Measurements from ENCODE around the gene TIGD2. TPM values are rescaled to one million over a fixed set of nuclear protein-coding genes. Genes with fewer than 3 reads are reported as not detected.

Gene TIGD2
- total RNA-seq, 5 donors from 2014 or later (not counting 1 experiment from before 2014, with no cell fraction given): 3.8 to 6.7 (median 5.2) TPM

- 70% methylated on average over 2 of the region's 2 CpGs for WGBS (ENCODE audit: insufficient coverage)
- ChIA-PET CTCF (interaction anchor here in 1 of 2 donors (0.7 to 1.5 kb wide), 2 partner anchors 9 to 1571 kb away, joined by 3 to 4 read pairs; no protein-coding TSS in a partner anchor), POLR2A (no interaction called here)
These were observed 41.6 kb downstream of the TIGD2 start for GRCh38 chr4:89152972-89153371.

DNA sequence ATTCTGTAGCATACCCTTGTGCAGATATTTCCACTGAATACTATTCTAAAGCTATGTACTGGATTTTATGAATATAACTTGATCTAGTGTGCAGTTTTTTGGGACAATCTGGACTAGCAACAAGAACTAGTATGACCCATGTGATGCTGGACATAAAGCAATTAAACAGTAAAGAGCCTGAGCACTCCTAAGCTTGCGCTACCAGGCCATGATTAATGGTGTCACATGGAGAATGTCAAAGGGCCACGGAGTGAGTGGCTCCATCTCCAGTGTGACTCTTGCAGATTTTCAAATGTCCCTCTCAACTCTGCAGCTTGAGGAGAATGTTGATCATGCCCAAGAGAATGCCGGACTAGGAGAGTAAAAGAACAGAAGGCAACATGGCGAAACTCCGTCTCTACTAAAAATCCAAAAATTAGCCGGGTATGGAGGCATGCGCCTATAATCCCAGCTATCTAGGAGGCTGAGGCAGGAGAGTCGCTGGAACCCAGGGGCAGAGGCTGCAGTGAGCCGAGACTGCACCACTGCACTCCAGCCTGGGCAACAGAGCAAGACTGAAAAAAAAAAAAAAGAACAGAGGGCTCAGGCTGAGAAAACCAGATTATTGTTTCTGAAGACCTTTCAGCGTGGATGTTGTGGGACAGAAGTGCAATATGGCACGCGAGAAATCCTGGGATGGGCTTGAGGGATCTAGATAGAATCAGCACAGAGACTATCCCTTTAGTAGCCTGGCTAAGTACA lies 45.0 kb downstream of the TIGD2 start:
- H3K36me3 ChIP-seq (ENCODE audit: control insufficient read depth in 2 of 2, extremely low read depth in 1 of 2, insufficient read depth in 1 of 2, low read length in 1 of 2): no peaks in the 10 kb centered on the region
- no peak overlapping the region for H3K27ac ChIP-seq (ENCODE audit: low read length)
- H3K4me1 Mint-ChIP-seq: peaks cover 0 to 2% (median 0%) of the 10 kb centered on the region in 3 donors
- H3K9me3 ChIP-seq: no peaks in the 10 kb centered on the region
- H3K27me3 Mint-ChIP-seq: peaks cover 0 to 2% of the 10 kb centered on the region in 2 donors
- ChIA-PET CTCF (interaction anchor here (0.6 to 1.2 kb wide), 3 partner anchors 8 to 886 kb away, joined by 3 read pairs; no protein-coding TSS in a partner anchor), POLR2A (interaction anchor here in 1 of 2 donors (0.6 kb wide), 1 partner anchor 619 kb away, joined by 4 read pairs; no protein-coding TSS in a partner anchor)
- H3K36me3 Mint-ChIP-seq: no peaks in the 10 kb centered on the region
- no peaks in the 10 kb centered on the region for H3K9me3 Mint-ChIP-seq
- H3K27ac Mint-ChIP-seq: no peak overlapping the region
- ATAC-seq (replicated peaks in 1 of 4) (no peak), DNase-seq (no peak)
- no peaks in the 10 kb centered on the region for H3K4me1 ChIP-seq (ENCODE audit: control insufficient read depth in 1 of 2, extremely low read depth in 1 of 2, insufficient read depth in 2 of 2, low read length in 2 of 2)
- peaks cover 0 to 3% of the 10 kb centered on the region in 2 experiments for H3K27me3 ChIP-seq (replicated peaks in 1 of 2; ENCODE audit: control insufficient read depth in 2 of 2, extremely low read depth in 1 of 2, insufficient read depth in 2 of 2, low read length in 1 of 2)
- H3K4me3 Mint-ChIP-seq: no peak overlapping the region
- H3K4me3 ChIP-seq (ENCODE audit: control insufficient read depth in 1 of 2, extremely low read depth in 1 of 2, low read length in 1 of 2): no peak overlapping the region
- 92% methylated on average over 12 of the region's 12 CpGs for WGBS (ENCODE audit: insufficient coverage)

More at GRCh38 chr4:89152972-89153371, 41.6 kb downstream of the TIGD2 start:
- H3K36me3 Mint-ChIP-seq: no peaks in the 10 kb centered on the region
- DNase-seq (no peak), ATAC-seq (replicated peaks in 1 of 4) (no peak)
- H3K4me1 ChIP-seq (ENCODE audit: control insufficient read depth in 1 of 2, extremely low read depth in 1 of 2, insufficient read depth in 2 of 2, low read length in 2 of 2): no peaks in the 10 kb centered on the region
- H3K27me3 ChIP-seq (replicated peaks in 1 of 2; ENCODE audit: control insufficient read depth in 2 of 2, extremely low read depth in 1 of 2, insufficient read depth in 2 of 2, low read length in 1 of 2): peaks cover 0 to 10% of the 10 kb centered on the region in 2 experiments
- peaks cover 0 to 3% of the 10 kb centered on the region in 2 donors for H3K27me3 Mint-ChIP-seq
- no peak overlapping the region for H3K27ac ChIP-seq (ENCODE audit: low read length)
- no peak overlapping the region for H3K4me3 ChIP-seq (ENCODE audit: control insufficient read depth in 1 of 2, extremely low read depth in 1 of 2, low read length in 1 of 2)
- H3K4me1 Mint-ChIP-seq: no peaks in the 10 kb centered on the region
- no peak overlapping the region for H3K27ac Mint-ChIP-seq
- no peaks in the 10 kb centered on the region for H3K36me3 ChIP-seq (ENCODE audit: control insufficient read depth in 2 of 2, extremely low read depth in 1 of 2, insufficient read depth in 1 of 2, low read length in 1 of 2)
- H3K4me3 Mint-ChIP-seq: no peak overlapping the region
- no peaks in the 10 kb centered on the region for H3K9me3 Mint-ChIP-seq
- H3K9me3 ChIP-seq: no peaks in the 10 kb centered on the region

DNA sequence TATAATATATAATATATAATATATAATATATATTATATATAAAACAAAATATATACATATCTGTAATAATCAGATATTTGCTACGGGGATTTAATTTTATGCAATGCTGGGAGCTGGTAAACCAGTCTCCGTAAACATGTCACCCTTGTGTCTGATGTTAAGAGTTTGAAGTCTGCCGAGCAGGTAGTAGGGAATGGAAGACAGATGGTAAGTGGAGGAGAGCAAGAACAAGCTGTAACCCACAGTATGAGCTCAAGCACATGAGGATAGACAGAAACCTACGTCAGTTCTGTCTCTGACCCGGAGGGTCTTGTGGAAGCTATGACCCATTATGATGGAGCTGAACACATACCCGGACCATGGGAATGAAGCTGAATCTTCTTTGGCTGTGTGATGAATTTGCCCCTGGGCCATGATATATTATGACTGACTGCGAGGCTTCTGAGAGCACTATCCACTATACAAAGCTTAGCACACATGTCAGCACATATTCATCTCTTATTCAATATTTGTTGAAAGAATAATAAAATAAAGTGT lies 46.2 kb downstream of the TIGD2 start:
- POLR2A ChIA-PET: no interaction called here
- H3K4me1 ChIP-seq (ENCODE audit: control insufficient read depth in 1 of 2, extremely low read depth in 1 of 2, insufficient read depth in 2 of 2, low read length in 2 of 2): no peaks in the 10 kb centered on the region
- H3K27ac ChIP-seq (ENCODE audit: low read length): no peak overlapping the region
- Mint-ChIP-seq H3K9me3 (no peaks in the 10 kb centered on the region), H3K4me1 (peaks cover 0 to 2% (median 0%) of the 10 kb centered on the region in 3 donors), H3K27me3 (peaks cover 0 to 2% of the 10 kb centered on the region in 2 donors), H3K36me3 (no peaks in the 10 kb centered on the region), H3K27ac (no peak overlapping the region), H3K4me3 (no peak overlapping the region)
- H3K4me3 ChIP-seq (ENCODE audit: control insufficient read depth in 1 of 2, extremely low read depth in 1 of 2, low read length in 1 of 2): no peak overlapping the region
- WGBS (ENCODE audit: insufficient coverage): 90% methylated on average over 5 of the region's 7 CpGs
- ATAC-seq (replicated peaks in 1 of 4) (no peak), DNase-seq (no peak)
- peaks cover 0 to 3% of the 10 kb centered on the region in 2 experiments for H3K27me3 ChIP-seq (replicated peaks in 1 of 2; ENCODE audit: control insufficient read depth in 2 of 2, extremely low read depth in 1 of 2, insufficient read depth in 2 of 2, low read length in 1 of 2)
- H3K36me3 ChIP-seq (ENCODE audit: control insufficient read depth in 2 of 2, extremely low read depth in 1 of 2, insufficient read depth in 1 of 2, low read length in 1 of 2): no peaks in the 10 kb centered on the region
- CTCF ChIA-PET: interaction anchor here in 1 of 2 donors (1.2 kb wide), 1 partner anchor 278 kb away, joined by 3 read pairs; no protein-coding TSS in a partner anchor
- no peaks in the 10 kb centered on the region for H3K9me3 ChIP-seq

DNA sequence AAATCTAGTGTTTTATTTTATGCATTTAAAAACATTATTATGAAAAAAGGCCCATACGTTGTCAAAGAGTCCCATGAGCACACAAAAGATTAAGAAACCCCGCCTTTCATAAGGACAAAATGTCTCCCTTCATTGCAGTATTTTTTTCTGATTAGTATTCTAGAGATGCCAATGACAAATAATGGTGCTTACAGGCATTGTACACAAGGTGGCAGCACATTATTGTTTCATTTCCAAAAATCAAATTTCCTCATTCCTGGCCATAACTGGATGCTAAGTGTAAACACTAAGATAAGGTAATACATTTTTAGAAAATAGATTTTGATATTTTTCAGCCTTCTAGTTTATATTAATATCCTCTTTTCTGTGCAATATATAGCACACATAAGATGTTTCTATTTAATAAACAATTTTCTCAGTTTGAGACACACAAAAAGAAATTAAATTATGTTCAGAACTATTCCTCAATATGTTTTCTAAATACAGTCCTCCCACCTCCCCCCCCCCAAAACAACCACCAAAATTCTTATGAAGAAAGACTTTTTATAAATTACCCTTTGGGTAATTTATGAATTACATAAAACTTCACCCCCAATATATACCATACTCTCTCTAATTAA lies 47.7 kb downstream of the TIGD2 start:
- H3K36me3 ChIP-seq (ENCODE audit: control insufficient read depth in 2 of 2, extremely low read depth in 1 of 2, insufficient read depth in 1 of 2, low read length in 1 of 2): no peaks in the 10 kb centered on the region
- Mint-ChIP-seq H3K4me1 (peaks cover 0 to 2% (median 0%) of the 10 kb centered on the region in 3 donors), H3K9me3 (no peaks in the 10 kb centered on the region), H3K27me3 (peaks cover 2 to 5% of the 10 kb centered on the region in 2 donors), H3K4me3 (no peak overlapping the region), H3K36me3 (no peaks in the 10 kb centered on the region), H3K27ac (no peak overlapping the region)
- WGBS (ENCODE audit: insufficient coverage): no CpG with 5 or more reads among the region's 2 CpGs
- ChIA-PET POLR2A (interaction anchor here in 1 of 2 donors (0.7 kb wide), 1 partner anchor 1719 kb away, joined by 3 read pairs; no protein-coding TSS in a partner anchor), CTCF (interaction anchor here (0.7 to 1.1 kb wide), 4 partner anchors 19 to 744 kb away, joined by 3 read pairs; no protein-coding TSS in a partner anchor)
- H3K27me3 ChIP-seq (replicated peaks in 1 of 2; ENCODE audit: control insufficient read depth in 2 of 2, extremely low read depth in 1 of 2, insufficient read depth in 2 of 2, low read length in 1 of 2): peaks cover 0 to 3% of the 10 kb centered on the region in 2 experiments
- no peak overlapping the region for H3K27ac ChIP-seq (ENCODE audit: low read length)
- ATAC-seq (replicated peaks in 1 of 4): peak; percentile 40 to 48 (median 47)
- no peaks in the 10 kb centered on the region for H3K4me1 ChIP-seq (ENCODE audit: control insufficient read depth in 1 of 2, extremely low read depth in 1 of 2, insufficient read depth in 2 of 2, low read length in 2 of 2)
- H3K4me3 ChIP-seq (ENCODE audit: control insufficient read depth in 1 of 2, extremely low read depth in 1 of 2, low read length in 1 of 2): no peak overlapping the region
- no peaks in the 10 kb centered on the region for H3K9me3 ChIP-seq
- peak in 2 of 35 experiments; percentile 11 to 58 for DNase-seq

GRCh38 chr4:89160806-89161205 lies 49.5 kb downstream of the TIGD2 start:
- Mint-ChIP-seq H3K4me1 (peaks cover 0 to 2% (median 0%) of the 10 kb centered on the region in 3 donors), H3K9me3 (no peaks in the 10 kb centered on the region), H3K27me3 (peaks cover 2 to 6% of the 10 kb centered on the region in 2 donors), H3K4me3 (no peak overlapping the region), H3K36me3 (no peaks in the 10 kb centered on the region), H3K27ac (no peak overlapping the region)
- no CpG with 5 or more reads among the region's 2 CpGs for WGBS (ENCODE audit: insufficient coverage)
- Histone ChIP-seq H3K4me1 (ENCODE audit: control insufficient read depth in 1 of 2, extremely low read depth in 1 of 2, insufficient read depth in 2 of 2, low read length in 2 of 2) (no peaks in the 10 kb centered on the region), H3K9me3 (no peaks in the 10 kb centered on the region), H3K27ac (ENCODE audit: low read length) (no peak overlapping the region), H3K27me3 (replicated peaks in 1 of 2; ENCODE audit: control insufficient read depth in 2 of 2, extremely low read depth in 1 of 2, insufficient read depth in 2 of 2, low read length in 1 of 2) (peaks cover 0 to 3% of the 10 kb centered on the region in 2 experiments), H3K4me3 (ENCODE audit: control insufficient read depth in 1 of 2, extremely low read depth in 1 of 2, low read length in 1 of 2) (no peak overlapping the region), H3K36me3 (ENCODE audit: control insufficient read depth in 2 of 2, extremely low read depth in 1 of 2, insufficient read depth in 1 of 2, low read length in 1 of 2) (no peaks in the 10 kb centered on the region)
- CTCF ChIA-PET: interaction anchor here in 1 of 2 donors (0.8 kb wide), 1 partner anchor 11 kb away, joined by 3 read pairs; no protein-coding TSS in a partner anchor
- POLR2A ChIA-PET: no interaction called here
- DNase-seq (no peak), ATAC-seq (replicated peaks in 1 of 4) (no peak)

- Mint-ChIP-seq H3K36me3 (no peaks in the 10 kb centered on the region), H3K9me3 (no peaks in the 10 kb centered on the region), H3K27ac (no peak overlapping the region), H3K27me3 (peaks cover 0 to 7% of the 10 kb centered on the region in 2 donors), H3K4me3 (no peak overlapping the region), H3K4me1 (peaks cover 0 to 2% (median 0%) of the 10 kb centered on the region in 3 donors)
- H3K4me3 ChIP-seq (ENCODE audit: control insufficient read depth in 1 of 2, extremely low read depth in 1 of 2, low read length in 1 of 2): no peak overlapping the region
- no peak overlapping the region for H3K27ac ChIP-seq (ENCODE audit: low read length)
- H3K27me3 ChIP-seq (replicated peaks in 1 of 2; ENCODE audit: control insufficient read depth in 2 of 2, extremely low read depth in 1 of 2, insufficient read depth in 2 of 2, low read length in 1 of 2): no peaks in the 10 kb centered on the region
- DNase-seq (no peak), ATAC-seq (replicated peaks in 1 of 4) (no peak)
- no CpG with 5 or more reads among the region's 2 CpGs for WGBS (ENCODE audit: insufficient coverage)
- H3K9me3 ChIP-seq: no peaks in the 10 kb centered on the region
- H3K4me1 ChIP-seq (ENCODE audit: control insufficient read depth in 1 of 2, extremely low read depth in 1 of 2, insufficient read depth in 2 of 2, low read length in 2 of 2): no peaks in the 10 kb centered on the region
- ChIA-PET CTCF (interaction anchor here in 1 of 2 donors (0.6 to 1.0 kb wide), 4 partner anchors 10 to 723 kb away, joined by 3 to 6 read pairs (median 3); no protein-coding TSS in a partner anchor), POLR2A (no interaction called here)
- no peaks in the 10 kb centered on the region for H3K36me3 ChIP-seq (ENCODE audit: control insufficient read depth in 2 of 2, extremely low read depth in 1 of 2, insufficient read depth in 1 of 2, low read length in 1 of 2)
These were observed 50.5 kb downstream of the TIGD2 start for GRCh38 chr4:89161841-89162240.

Measured in T-cell (primary cell).